BLaER1 (cell line): ENCODE results near the gene SMYD3.

Source experiments
- H3K27ac ChIP-seq: shearing (Covaris generic); formaldehyde crosslinking; 2 replicates; pipeline ENCODE4 v1.8.1; 2022
- H3K27me3 ChIP-seq: shearing (Covaris generic); formaldehyde crosslinking; 2 replicates; pipeline ENCODE4 v1.8.1; 2022
- H3K36me3 ChIP-seq: shearing (Covaris generic); formaldehyde crosslinking; 2 replicates; pipeline ENCODE4 v1.8.1; 2022
- H3K4me1 ChIP-seq: shearing (Covaris generic); formaldehyde crosslinking; 2 replicates; pipeline ENCODE4 v1.8.1; 2022
- H3K4me2 ChIP-seq: shearing (Covaris generic); formaldehyde crosslinking; 2 replicates; pipeline ENCODE4 v1.8.1; 2022
- H3K4me3 ChIP-seq: shearing (Covaris generic); formaldehyde crosslinking; 2 replicates; pipeline ENCODE4 v1.8.1; 2022
- H3K9ac ChIP-seq: shearing (Covaris generic); formaldehyde crosslinking; 2 replicates; pipeline ENCODE4 v1.8.1; 2022
- H3K9me3 ChIP-seq: shearing (Covaris generic); formaldehyde crosslinking; 2 replicates; pipeline ENCODE4 v1.8.1; 2022
- H4K20me1 ChIP-seq: shearing (Covaris generic); formaldehyde crosslinking; 2 replicates; pipeline ENCODE4 v1.8.1; 2022
- Cebpa-rat ChIP-seq: shearing (Covaris generic); IDR thresholded peaks from 2 replicates; pipeline ENCODE4 v1.8.1; 2022

SMYD3 gene

GRCh38 chr1:246425895-246426294 lies 81.2 kb downstream of the SMYD3 start:
- no peaks in the 10 kb centered on the region for H3K27me3 ChIP-seq
- no peak overlapping the region for H3K4me2 ChIP-seq
- H3K4me3 ChIP-seq, result no peak overlapping the region
- peaks cover 7% of the 10 kb centered on the region for H3K4me1 ChIP-seq
- peaks cover 6% of the 10 kb centered on the region; the same call in 1 of the 2 replicates for H4K20me1 ChIP-seq
- no peaks in the 10 kb centered on the region for H3K36me3 ChIP-seq
- no peak overlapping the region for H3K27ac ChIP-seq
- no peak for TF ChIP-seq Cebpa-rat
- no peak overlapping the region for H3K9ac ChIP-seq
- peaks cover 12% of the 10 kb centered on the region for H3K9me3 ChIP-seq

GRCh38 chr1:246425139-246425794 lies 81.8 kb downstream of the SMYD3 start:
- Histone ChIP-seq H3K9me3 (peaks cover 9% of the 10 kb centered on the region), H3K4me2 (no peak overlapping the region), H3K4me3 (no peak overlapping the region), H3K27me3 (no peaks in the 10 kb centered on the region), H4K20me1 (peaks cover 6% of the 10 kb centered on the region; the same call in 1 of the 2 replicates), H3K9ac (no peak overlapping the region), H3K27ac (no peak overlapping the region), H3K36me3 (no peaks in the 10 kb centered on the region), H3K4me1 (peaks cover 7% of the 10 kb centered on the region)
- TF ChIP-seq Cebpa-rat, result no peak

- peaks cover 6% of the 10 kb centered on the region; the same call in 1 of the 2 replicates for H4K20me1 ChIP-seq
- H3K27ac ChIP-seq, result no peak overlapping the region
- TF ChIP-seq Cebpa-rat, result no peak
- H3K4me1 ChIP-seq, result peaks cover 7% of the 10 kb centered on the region; the same call in 1 of the 2 replicates
- H3K36me3 ChIP-seq, result peaks cover 19% of the 10 kb centered on the region
- H3K9ac ChIP-seq, result no peak overlapping the region
- H3K4me3 ChIP-seq, result no peak overlapping the region
- peaks cover 21% of the 10 kb centered on the region for H3K9me3 ChIP-seq
- no peak overlapping the region for H3K4me2 ChIP-seq
- H3K27me3 ChIP-seq, result no peaks in the 10 kb centered on the region
Observed at GRCh38 chr1:246420300-246420699, 86.8 kb downstream of the SMYD3 start.

GRCh38 chr1:246418565-246419312 lies 88.3 kb downstream of the SMYD3 start:
- H3K9me3 ChIP-seq, result peaks cover 21% of the 10 kb centered on the region
- H3K4me2 ChIP-seq, result no peak overlapping the region
- H3K36me3 ChIP-seq, result peaks cover 19% of the 10 kb centered on the region
- no peaks in the 10 kb centered on the region for H3K27me3 ChIP-seq
- no peak overlapping the region for H3K4me3 ChIP-seq
- H3K4me1 ChIP-seq, result peaks cover 7% of the 10 kb centered on the region; the same call in 1 of the 2 replicates
- TF ChIP-seq Cebpa-rat, result no peak
- H3K27ac ChIP-seq, result no peak overlapping the region
- H4K20me1 ChIP-seq, result peaks cover 6% of the 10 kb centered on the region; the same call in 1 of the 2 replicates
- no peak overlapping the region for H3K9ac ChIP-seq

- no peak for TF ChIP-seq Cebpa-rat
- Histone ChIP-seq H3K4me1 (peaks cover 7% of the 10 kb centered on the region; the same call in 1 of the 2 replicates), H3K9ac (no peak overlapping the region), H3K4me2 (no peak overlapping the region), H3K4me3 (no peak overlapping the region), H3K27ac (no peak overlapping the region), H3K36me3 (peaks cover 23% of the 10 kb centered on the region), H3K27me3 (no peaks in the 10 kb centered on the region), H4K20me1 (peaks cover 6% of the 10 kb centered on the region; the same call in 1 of the 2 replicates), H3K9me3 (peaks cover 21% of the 10 kb centered on the region)
Observed at GRCh38 chr1:246417813-246418564, 89.1 kb downstream of the SMYD3 start.

- H3K9ac ChIP-seq, result no peak overlapping the region
- no peak overlapping the region for H3K4me2 ChIP-seq
- no peak for TF ChIP-seq Cebpa-rat
Observed at GRCh38 chr1:246417152-246417812, 89.8 kb downstream of the SMYD3 start.

GRCh38 chr1:246416261-246416660 lies 90.8 kb downstream of the SMYD3 start:
- Histone ChIP-seq H3K9me3 (peaks cover 31% of the 10 kb centered on the region), H3K9ac (no peak overlapping the region), H3K4me2 (no peak overlapping the region), H3K4me3 (no peak overlapping the region), H3K36me3 (peaks cover 23% of the 10 kb centered on the region), H3K27me3 (no peaks in the 10 kb centered on the region), H4K20me1 (no peaks in the 10 kb centered on the region), H3K27ac (no peak overlapping the region), H3K4me1 (peaks cover 7% of the 10 kb centered on the region; the same call in 1 of the 2 replicates)
- TF ChIP-seq Cebpa-rat, result no peak

More at GRCh38 chr1:246417152-246417812, 89.8 kb downstream of the SMYD3 start:
- Histone ChIP-seq H3K27me3 (no peaks in the 10 kb centered on the region), H3K4me1 (peaks cover 7% of the 10 kb centered on the region; the same call in 1 of the 2 replicates), H4K20me1 (peaks cover 6% of the 10 kb centered on the region; the same call in 1 of the 2 replicates), H3K36me3 (peaks cover 23% of the 10 kb centered on the region), H3K27ac (no peak overlapping the region), H3K4me3 (no peak overlapping the region), H3K9me3 (peaks cover 26% of the 10 kb centered on the region)

- H3K4me1 ChIP-seq, result peaks cover 7% of the 10 kb centered on the region; the same call in 1 of the 2 replicates
- H3K4me2 ChIP-seq, result no peak overlapping the region
- no peak for TF ChIP-seq Cebpa-rat
- no peak overlapping the region for H3K4me3 ChIP-seq
- H4K20me1 ChIP-seq, result no peaks in the 10 kb centered on the region
- H3K36me3 ChIP-seq, result peaks cover 23% of the 10 kb centered on the region
- no peak overlapping the region for H3K27ac ChIP-seq
- no peak overlapping the region for H3K9ac ChIP-seq
- H3K27me3 ChIP-seq, result no peaks in the 10 kb centered on the region
- H3K9me3 ChIP-seq, result peaks cover 30% of the 10 kb centered on the region
Observed at GRCh38 chr1:246415028-246415427, 92.1 kb downstream of the SMYD3 start.

- H3K4me1 ChIP-seq, result peaks cover 7% of the 10 kb centered on the region; the same call in 1 of the 2 replicates
- H3K27me3 ChIP-seq, result no peaks in the 10 kb centered on the region
- no peak overlapping the region for H3K27ac ChIP-seq
- H3K9ac ChIP-seq, result no peak overlapping the region
- no peak overlapping the region for H3K4me3 ChIP-seq
- no peak for TF ChIP-seq Cebpa-rat
- peaks cover 9% of the 10 kb centered on the region for H3K36me3 ChIP-seq
- no peak overlapping the region for H3K4me2 ChIP-seq
- H4K20me1 ChIP-seq, result no peaks in the 10 kb centered on the region
- peaks cover 14% of the 10 kb centered on the region for H3K9me3 ChIP-seq
Observed at GRCh38 chr1:246413430-246413829, 93.6 kb downstream of the SMYD3 start.
